HepG2 (cell line): ENCODE results near the gene NRK. TPM values are rescaled to one million over a fixed set of nuclear protein-coding genes. Genes with fewer than 3 reads are reported as not detected.

Experiments
- ATAC-seq: fragments of 200-7000 bp; cut with Tn5 transposase; 3 replicates; pipeline ENCODE4 v1.9.1; 2020; ENCODE audit warnings: mild to moderate bottlenecking, moderate library complexity
- BruUV-seq: library from RNA; stranded (reverse); fragments of 400-500 nt; replicated peaks from 2 replicates; lab custom pipeline; 2021; lab: Mats Ljungman, UMichigan
- CTCF ChIA-PET: fragments of 300-600 bp; formaldehyde crosslinking; extraction: SDS; loops from one replicate; lab custom pipeline; 2021; ENCODE audit warnings: low total read pairs, inconsistent platforms, low intra/inter-chr PET ratio; lab: Yijun Ruan, JAX
- POLR2A ChIA-PET: fragments of 350-600 bp; sonication (Branson Sonifier 250); formaldehyde crosslinking; loops from one replicate; lab custom pipeline; 2020; ENCODE audit warnings: antibody characterized with exemption, inconsistent platforms; lab: Yijun Ruan, JAX
- DNase-seq: peaks from one replicate; pipeline ENCODE4 v3.0.0-alpha.2; 2015; ENCODE audit warnings: low spot score
- FAIRE-seq: peaks from 3 replicates; lab custom pipeline; 2011; peaks lifted over from hg19 to GRCh38; lab: Jason Lieb, UNC
- H2AFZ ChIP-seq: one replicate; pipeline ENCODE4 v1.6.1; 2011; ENCODE audit warnings: low read length, inconsistent platforms
- H3K27ac ChIP-seq: fragments of 300-600 bp; 3 replicates; pipeline ENCODE4 v1.8.0; 2011; ENCODE audit warnings: mixed run types, mild to moderate bottlenecking, mixed read lengths, low read length, inconsistent platforms; ENCODE audit not compliant: insufficient read depth; ENCODE audit errors: extremely low read length
- H3K27me3 ChIP-seq, 2 experiments: fragments of 200-600 bp in 1 of 2; 2 replicates in 1 of 2; 3 replicates in 1 of 2; pipeline versions ENCODE4 v1.6.0 to v1.8.0; 2011; ENCODE audit warnings: low read length in 2 of 2, mild to moderate bottlenecking in 2 of 2, moderate library complexity in 2 of 2, inconsistent platforms in 1 of 2; ENCODE audit not compliant: insufficient read depth in 2 of 2, control insufficient read depth in 1 of 2
- H3K36me3 ChIP-seq, 2 experiments: fragments of 200-600 bp in 1 of 2; replicated peaks in 1 of 2; 2 replicates in 1 of 2; 3 replicates in 1 of 2; pipeline versions ENCODE4 v1.5.1 to v1.8.0; 2011; ENCODE audit warnings: low read length in 2 of 2, inconsistent platforms in 1 of 2; ENCODE audit not compliant: insufficient read depth in 2 of 2, control insufficient read depth in 1 of 2
- H3K4me1 ChIP-seq: 2 replicates; pipeline ENCODE4 v1.5.1; 2012; ENCODE audit warnings: low read length, inconsistent platforms; ENCODE audit not compliant: insufficient read depth
- H3K4me2 ChIP-seq: 2 replicates; pipeline ENCODE4 v1.6.0; 2011; ENCODE audit warnings: low read depth, low read length, inconsistent platforms
- H3K4me3 ChIP-seq, 3 experiments: fragments of 200-600 bp in 1 of 3; sonication (generic), shearing (Covaris generic) in 1 of 3; replicated peaks in 1 of 3; 2 replicates each; pipeline ENCODE4 v1.5.1; 2011 to 2016; ENCODE audit warnings: low read length in 3 of 3, inconsistent platforms in 2 of 3, low read depth in 2 of 3, mild to moderate bottlenecking in 2 of 3, control low read depth in 1 of 3, mixed read lengths in 1 of 3; ENCODE audit not compliant: insufficient read depth in 1 of 3
- H3K79me2 ChIP-seq: one replicate; pipeline ENCODE4 v1.6.1; 2011; ENCODE audit warnings: low read length, inconsistent platforms; ENCODE audit not compliant: insufficient read depth
- H3K9ac ChIP-seq: 2 replicates; pipeline ENCODE4 v1.6.0; 2011; ENCODE audit warnings: mild to moderate bottlenecking, low read depth, low read length, inconsistent platforms; ENCODE audit not compliant: insufficient read depth
- H3K9me3 ChIP-seq: 2 replicates; pipeline ENCODE4 v1.5.1; 2012; ENCODE audit warnings: mild to moderate bottlenecking, low read length
- H4K20me1 ChIP-seq: 2 replicates; pipeline ENCODE4 v1.6.0; 2011; ENCODE audit warnings: inconsistent platforms, mild to moderate bottlenecking, low read length, moderate library complexity; ENCODE audit not compliant: insufficient read depth
- EZH2 ChIP-seq: conservative IDR thresholded peaks from 2 replicates; pipeline ENCODE4 v1.6.1; 2012; ENCODE audit warnings: mild to moderate bottlenecking, low read depth, low read length, moderate library complexity
- GATAD1 ChIP-seq: IDR thresholded peaks from 2 replicates; pipeline ENCODE4 v1.6.1; 2016; ENCODE audit warnings: missing genetic modification reagents, missing compliant biosample characterization
- JUND ChIP-seq: sonication (generic); formaldehyde crosslinking; IDR thresholded peaks from 2 replicates; pipeline ENCODE4 v1.8.0; 2022; ENCODE audit warnings: mild to moderate bottlenecking, missing genetic modification reagents
- PHB2 ChIP-seq: fragments of 450-650 bp; IDR thresholded peaks from 2 replicates; pipeline ENCODE4 v1.6.1; 2018; ENCODE audit not compliant: partially characterized antibody
- RFXANK ChIP-seq: IDR thresholded peaks from 2 replicates; pipeline ENCODE4 v1.6.1; 2016
- SOX6 ChIP-seq, 2 experiments: fragments of 450-650 bp in 1 of 2; sonication (generic) in 1 of 2; formaldehyde crosslinking in 1 of 2; IDR thresholded peaks; 2 replicates each; pipeline versions ENCODE4 v1.4.0 to v1.6.1; 2017 to 2020; ENCODE audit warnings: antibody characterized with exemption in 1 of 2, mild to moderate bottlenecking in 1 of 2, missing genetic modification reagents in 1 of 2
- ZBTB42 ChIP-seq: sonication (generic); formaldehyde crosslinking; IDR thresholded peaks from 2 replicates; pipeline ENCODE4 v1.5.0; 2020; ENCODE audit warnings: mild to moderate bottlenecking, missing genetic modification reagents
- ZNF329 ChIP-seq: sonication (generic); formaldehyde crosslinking; IDR thresholded peaks from 2 replicates; pipeline ENCODE4 v1.9.0; 2021; ENCODE audit warnings: low read depth, mild to moderate bottlenecking, missing genetic modification reagents
- WGBS: methylation state at CpG from one replicate; pipeline ENCODE4 v1.1.6; 2017; ENCODE audit warnings: low lambda C conversion rate; 5-methylcytosine and 5-hydroxymethylcytosine counted together
- in situ Hi-C: cut with HindIII; loops from 2 replicates; pipeline ENCODE4 v1.10.0; 2017; ENCODE audit warnings: low pct_unique_long_range_greater_than_20kb; ENCODE audit not compliant: extremely low pct_ligation_motif_present
- intact Hi-C: fragments of 100-400 bp; cut with micrococcal nuclease; formaldehyde crosslinking; loops from one replicate; pipeline ENCODE4 v1.10.0; 2022; ENCODE audit not compliant: unreplicated experiment
- polyA plus RNA-seq, 8 experiments: library from polyadenylated mRNA; depleted of rRNA in 3 of 8; stranded (reverse) in 7 of 8; unstranded in 1 of 8; fragments of >200 nt; fragmentation: Illumina TruSeq in 4 of 8; extraction: Trizol in 4 of 8; gene quantifications; 2 replicates each; pipeline versions ENCODE4 v1.2.1 to v1.2.3, GENCODE V29; 2011 to 2016; ENCODE audit warnings: low read depth in 4 of 8, missing spikeins in 1 of 8, mixed read lengths in 1 of 8; ENCODE audit not compliant: insufficient read depth in 1 of 8
- total RNA-seq, 5 experiments: library from RNA; depleted of rRNA; stranded (reverse); fragments of >200 nt; fragmentation: Illumina TruSeq; extraction: Trizol; gene quantifications; 2 replicates each; pipeline ENCODE4 v1.2.3, GENCODE V29; 2016; ENCODE audit warnings: low read depth in 1 of 5
- TF ChIP-seq, protein P1 (sequence below): sonication (generic); formaldehyde crosslinking; IDR thresholded peaks from 2 replicates; pipeline ENCODE4 v1.8.0; 2022; ENCODE audit warnings: mild to moderate bottlenecking, missing genetic modification reagents, moderate library complexity
- TF ChIP-seq, protein P2 (sequence below): sonication (generic); formaldehyde crosslinking; IDR thresholded peaks from 2 replicates; pipeline ENCODE4 v1.5.0; 2020; ENCODE audit warnings: missing genetic modification reagents

Gene NRK
- total and polyA plus RNA-seq, 2 of the 13 experiments (the other 11 are each of a cell fraction or from before 2014, with no cell fraction given), result not detected

DNA sequence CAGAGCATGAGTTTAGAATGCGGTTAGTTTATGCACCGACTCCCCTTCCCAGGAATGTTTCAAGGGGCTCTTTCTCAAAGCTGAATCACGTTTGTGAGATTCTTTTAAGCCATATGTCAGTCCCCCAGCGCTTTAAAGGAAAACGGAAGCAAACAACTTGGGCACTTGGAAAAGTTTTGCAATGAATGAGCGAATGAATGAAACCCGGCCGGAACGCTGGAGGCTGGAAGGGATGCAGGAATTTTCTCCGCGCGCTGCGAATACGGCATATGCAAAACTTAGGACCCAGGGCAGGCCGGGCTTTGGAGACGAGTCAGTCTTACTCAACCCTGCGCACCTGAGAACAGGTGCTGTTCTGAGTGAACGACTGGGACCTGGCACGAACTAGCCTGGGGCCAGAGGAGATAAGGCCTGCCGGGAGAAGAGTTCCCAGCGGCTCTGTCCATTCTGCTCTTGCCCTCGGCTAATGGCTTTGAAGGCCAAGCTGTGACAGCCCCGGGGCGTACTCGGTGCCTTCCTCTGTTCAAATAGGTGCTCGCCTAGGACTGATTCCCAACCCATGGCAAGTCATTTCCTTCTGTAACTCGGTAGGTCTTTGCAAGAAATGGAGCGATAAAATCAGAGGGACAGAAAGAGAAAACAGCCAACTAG lies 743 bp upstream of the NRK start:
- H3K4me1 ChIP-seq, result no peaks in the 10 kb centered on the region
- H3K27me3 ChIP-seq, result peaks cover 0 to 4% of the 10 kb centered on the region in 2 experiments; a peak in 1 of 5 replicates
- no peaks in the 10 kb centered on the region for H4K20me1 ChIP-seq
- H2AFZ ChIP-seq, result no peak overlapping the region
- POLR2A ChIA-PET, result no interaction called here
- H3K4me3 ChIP-seq, result no peak overlapping the region
- TF ChIP-seq, protein P1, sequence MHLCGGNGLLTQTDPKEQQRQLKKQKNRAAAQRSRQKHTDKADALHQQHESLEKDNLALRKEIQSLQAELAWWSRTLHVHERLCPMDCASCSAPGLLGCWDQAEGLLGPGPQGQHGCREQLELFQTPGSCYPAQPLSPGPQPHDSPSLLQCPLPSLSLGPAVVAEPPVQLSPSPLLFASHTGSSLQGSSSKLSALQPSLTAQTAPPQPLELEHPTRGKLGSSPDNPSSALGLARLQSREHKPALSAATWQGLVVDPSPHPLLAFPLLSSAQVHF (CRISPR knock-in tag), result no peak
- 0 out of 2 replicates have a peak, but pooled peaks have one; percentile 63 for TF ChIP-seq EZH2
- BruUV-seq, result no TSS peak
- 11% methylated on average over 6 of the region's 28 CpGs for WGBS
- FAIRE-seq, result no peak
- no peak overlapping the region for H3K27ac ChIP-seq
- ATAC-seq, result 0 out of 3 replicates have a peak, but pooled peaks have one; percentile 27
- in situ Hi-C loops, result no loop called here
- H3K9ac ChIP-seq, result no peak overlapping the region
- CTCF ChIA-PET, result no interaction called here
- H3K36me3 ChIP-seq, result no peaks in the 10 kb centered on the region
- intact Hi-C loops, result no loop called here
- DNase-seq, result no peak
- H3K79me2 ChIP-seq, result no peaks in the 10 kb centered on the region
- no peak overlapping the region for H3K4me2 ChIP-seq
- no peaks in the 10 kb centered on the region for H3K9me3 ChIP-seq

DNA sequence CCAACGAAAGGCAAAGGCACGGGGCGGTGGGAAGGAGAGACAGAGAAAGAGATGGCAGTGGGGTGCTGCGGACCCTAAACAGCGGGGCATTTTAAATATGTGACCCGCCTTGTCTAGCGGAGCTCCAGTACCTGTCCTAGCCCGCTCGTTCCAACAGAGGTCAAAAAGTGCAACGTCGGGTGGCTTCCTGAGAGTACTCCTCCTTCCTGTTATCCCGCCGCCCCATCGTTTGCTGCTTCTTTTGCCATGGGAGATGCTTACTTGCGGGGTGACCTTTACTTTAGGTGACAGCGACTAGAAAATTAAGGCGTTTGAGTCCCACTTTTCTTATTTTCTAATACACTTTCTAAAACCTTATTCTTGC lies 735 bp downstream of the NRK start:
- POLR2A ChIA-PET, result no interaction called here
- ATAC-seq, result no peak
- WGBS, result 64% methylated on average over 17 of the region's 17 CpGs
- no peak overlapping the region for H3K4me2 ChIP-seq
- no peaks in the 10 kb centered on the region for H4K20me1 ChIP-seq
- H3K9me3 ChIP-seq, result no peaks in the 10 kb centered on the region
- no peak overlapping the region for H3K9ac ChIP-seq
- H3K27ac ChIP-seq, result no peak overlapping the region
- BruUV-seq, result no TSS peak
- FAIRE-seq, result no peak
- CTCF ChIA-PET, result no interaction called here
- peaks cover 0 to 4% of the 10 kb centered on the region in 2 experiments; a peak in 1 of 5 replicates for H3K27me3 ChIP-seq
- H3K4me1 ChIP-seq, result no peaks in the 10 kb centered on the region
- H2AFZ ChIP-seq, result no peak overlapping the region
- H3K4me3 ChIP-seq, result no peak overlapping the region
- no peaks in the 10 kb centered on the region for H3K79me2 ChIP-seq
- intact Hi-C loops (no loop called here), in situ Hi-C loops (no loop called here)
- no peak for DNase-seq
- no peaks in the 10 kb centered on the region for H3K36me3 ChIP-seq
- TF ChIP-seq ZNF329 (CRISPR knock-in tag) (no peak), GATAD1 (CRISPR knock-in tag) (no peak), JUND (CRISPR knock-in tag) (no peak), PHB2 (no peak), SOX6 (IDR thresholded peaks at IDR 0.05) (no peak), SOX6 (CRISPR knock-in tag; IDR thresholded peaks at IDR 0.05) (no peak), RFXANK (CRISPR knock-in tag) (no peak), ZBTB42 (no peak)
- TF ChIP-seq, protein P2, sequence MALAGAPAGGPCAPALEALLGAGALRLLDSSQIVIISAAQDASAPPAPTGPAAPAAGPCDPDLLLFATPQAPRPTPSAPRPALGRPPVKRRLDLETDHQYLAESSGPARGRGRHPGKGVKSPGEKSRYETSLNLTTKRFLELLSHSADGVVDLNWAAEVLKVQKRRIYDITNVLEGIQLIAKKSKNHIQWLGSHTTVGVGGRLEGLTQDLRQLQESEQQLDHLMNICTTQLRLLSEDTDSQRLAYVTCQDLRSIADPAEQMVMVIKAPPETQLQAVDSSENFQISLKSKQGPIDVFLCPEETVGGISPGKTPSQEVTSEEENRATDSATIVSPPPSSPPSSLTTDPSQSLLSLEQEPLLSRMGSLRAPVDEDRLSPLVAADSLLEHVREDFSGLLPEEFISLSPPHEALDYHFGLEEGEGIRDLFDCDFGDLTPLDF (CRISPR knock-in tag), result no peak
